Thyroid gland (tissue), 4 donors: Measurements from ENCODE around the gene FXYD3. TPM values are rescaled to one million over a fixed set of nuclear protein-coding genes. Genes with fewer than 3 reads are reported as not detected.
"Not testable (repeated sequence)": the region's sequence is repeated elsewhere in the genome, so short reads cannot be mapped to it uniquely, and the experiment has no call there.

Source experiments
- DNase-seq, 2 donors: peaks; one replicate each; pipeline ENCODE4 v3.0.0-alpha.2; 2019
- H3K27ac ChIP-seq, 3 donors: fragments of 200-600 bp; sonication (generic); 1 replicate in 2 of 3; 2 replicates in 1 of 3; pipeline ENCODE4 v1.5.1; 2016 to 2019; ENCODE audit warnings: mild to moderate bottlenecking in 1 of 3, moderate library complexity in 1 of 3
- H3K27me3 ChIP-seq: fragments of 200-600 bp; sonication (generic); one replicate; pipeline ENCODE4 v1.5.1; 2019
- H3K36me3 ChIP-seq, 2 donors: fragments of 200-600 bp; sonication (generic); one replicate each; pipeline ENCODE4 v1.5.1; 2016 to 2019
- H3K4me1 ChIP-seq, 2 donors: fragments of 200-600 bp; sonication (generic); one replicate each; pipeline ENCODE4 v1.5.1; 2017 to 2019
- H3K4me3 ChIP-seq, 3 donors: fragments of 200-600 bp; sonication (generic); replicated peaks in 1 of 3; 1 replicate in 2 of 3; 2 replicates in 1 of 3; pipeline ENCODE4 v1.5.1; 2016; ENCODE audit warnings: mild to moderate bottlenecking in 1 of 3
- H3K9me3 ChIP-seq: fragments of 200-600 bp; sonication (generic); one replicate; pipeline ENCODE4 v1.5.1; 2017
- CTCF ChIP-seq, 6 experiments: fragments of 200-600 bp in 3 of 6; fragments of 450-650 bp in 3 of 6; sonication (generic) in 3 of 6; IDR thresholded peaks; one replicate each; pipeline ENCODE4 v1.5.1; 2016 to 2019; ENCODE audit warnings: antibody characterized with exemption in 6 of 6, mild to moderate bottlenecking in 2 of 6, inconsistent platforms in 1 of 6, moderate library complexity in 1 of 6
- POLR2A ChIP-seq, 2 donors: fragments of 450-650 bp; IDR thresholded peaks; one replicate each; pipeline ENCODE4 v1.6.1; 2017; ENCODE audit warnings: antibody characterized with exemption in 2 of 2, mild to moderate bottlenecking in 2 of 2, moderate library complexity in 1 of 2
- WGBS, 2 donors: methylation state at CpG; one replicate each; pipeline ENCODE4 v1.1.5; 2017; 5-methylcytosine and 5-hydroxymethylcytosine counted together
- intact Hi-C: fragments of 100-400 bp; cut with DNase I; formaldehyde crosslinking; loops from one replicate; pipeline ENCODE4 v1.15.1; 2023
- total RNA-seq, 4 donors: library from RNA; depleted of rRNA; stranded (reverse); fragments of >200 nt; gene quantifications; one replicate each; pipeline ENCODE4 v1.2.3, GENCODE V29; 2016

FXYD3 gene
- total RNA-seq, 4 donors from 2014 or later = 1.1 TPM; not detected in 3

DNA sequence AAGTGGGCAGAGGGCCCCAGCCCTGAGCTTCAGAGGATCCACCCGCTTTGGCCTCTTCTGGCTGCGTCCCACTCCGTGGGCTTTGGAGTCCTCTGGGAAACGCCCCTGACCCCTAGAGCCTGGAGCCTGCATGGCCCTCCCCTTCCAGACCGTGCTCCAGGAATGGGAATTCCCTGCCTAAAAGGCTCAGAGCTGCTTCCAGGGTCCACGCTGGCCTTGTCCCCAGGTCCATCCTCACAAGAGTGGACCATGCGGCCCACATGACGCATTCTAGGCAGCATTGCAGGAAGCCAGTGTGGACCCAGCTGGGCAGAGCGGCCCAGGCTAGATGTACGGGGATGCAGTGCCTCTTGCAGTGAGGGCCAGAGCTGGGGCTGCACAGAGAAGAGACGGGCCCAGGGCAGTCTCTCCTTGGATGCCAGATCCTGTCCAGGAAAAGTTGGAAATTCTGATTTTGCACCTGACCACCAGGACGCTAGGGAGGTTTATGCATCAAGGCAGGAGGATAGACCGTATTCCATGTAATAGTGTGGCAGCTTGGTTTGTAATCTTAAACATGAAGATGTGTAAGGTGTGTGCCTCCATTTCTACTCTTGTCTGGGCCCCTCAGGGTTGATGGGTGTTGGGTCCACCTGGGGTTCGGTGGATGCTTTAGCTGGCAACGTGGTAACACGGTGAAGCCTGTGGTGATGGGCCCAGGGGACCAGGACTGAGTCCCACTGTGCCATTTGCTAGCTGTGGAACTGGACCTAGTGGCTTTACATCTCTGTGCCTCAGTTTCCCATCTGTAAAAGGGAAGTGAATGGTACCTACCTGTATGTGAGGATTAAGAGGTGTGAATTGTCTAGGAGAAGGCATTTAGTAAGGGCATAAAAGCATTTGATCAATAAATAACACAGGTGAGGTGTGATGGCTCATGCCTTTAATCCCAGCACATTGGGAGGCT lies 14.8 kb upstream of the FXYD3 start:
- Histone ChIP-seq H3K4me3 (no peak overlapping the region), H3K27ac (no peak overlapping the region), H3K9me3 (no peaks in the 10 kb centered on the region), H3K4me1 (no peaks in the 10 kb centered on the region), H3K27me3 (no peaks in the 10 kb centered on the region), H3K36me3 (no peaks in the 10 kb centered on the region)
- no peak for DNase-seq
- intact Hi-C loops = no loop called here
- no peak for TF ChIP-seq CTCF (IDR thresholded peaks at IDR 0.05)
- WGBS, 2 donors = 70 to 74% methylated on average over 14 to 15 of the region's 16 CpGs

- not testable (repeated sequence) for H3K36me3 ChIP-seq
These were observed 13.7 kb upstream of the FXYD3 start for GRCh38 chr19:35101949-35102348.

GRCh38 chr19:35103614-35104013 lies 12.0 kb upstream of the FXYD3 start:
- 70 to 71% methylated on average over 10 of the region's 10 CpGs for WGBS, 2 donors
- intact Hi-C loops, H3K9me3 ChIP-seq: not testable (repeated sequence)

More at GRCh38 chr19:35101949-35102348, 13.7 kb upstream of the FXYD3 start:
- DNase-seq, intact Hi-C loops, H3K9me3 ChIP-seq, H3K27me3 ChIP-seq, H3K4me3 ChIP-seq, H3K4me1 ChIP-seq, H3K27ac ChIP-seq: not testable (repeated sequence)
- 95 to 96% methylated on average over 10 of the region's 10 CpGs for WGBS, 2 donors

GRCh38 chr19:35104361-35104760 lies 11.3 kb upstream of the FXYD3 start:
- TF ChIP-seq CTCF (IDR thresholded peaks at IDR 0.05) = no peak
- TF ChIP-seq POLR2A (IDR thresholded peaks at IDR 0.05) = no peak
- Histone ChIP-seq H3K4me1 (no peaks in the 10 kb centered on the region), H3K27ac (no peak overlapping the region), H3K4me3 (no peak overlapping the region), H3K9me3 (no peaks in the 10 kb centered on the region), H3K36me3 (no peaks in the 10 kb centered on the region), H3K27me3 (no peaks in the 10 kb centered on the region)
- no peak for DNase-seq
- 51 to 72% methylated on average over 6 to 7 of the region's 11 CpGs for WGBS, 2 donors
- intact Hi-C loops = no loop called here

More at GRCh38 chr19:35103614-35104013, 12.0 kb upstream of the FXYD3 start:
- H3K4me1 ChIP-seq, H3K4me3 ChIP-seq, DNase-seq, H3K27ac ChIP-seq, H3K27me3 ChIP-seq, H3K36me3 ChIP-seq: not testable (repeated sequence)

DNA sequence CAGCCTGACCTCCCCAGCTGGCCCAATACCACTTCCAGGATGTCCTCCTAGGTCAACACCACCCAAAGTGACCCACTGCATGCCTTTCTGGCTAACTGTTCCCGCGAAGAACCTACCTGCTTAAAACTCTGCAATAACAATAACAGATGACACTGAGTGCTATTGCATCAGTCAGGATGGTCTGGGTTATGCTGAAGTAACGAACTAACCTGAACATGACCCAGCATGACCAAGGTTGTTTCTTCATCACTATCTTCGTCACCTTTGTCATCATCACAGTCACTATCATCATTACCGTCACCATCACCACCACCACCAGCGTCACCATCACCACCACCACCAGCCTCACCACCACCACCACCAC lies 10.6 kb upstream of the FXYD3 start:
- WGBS, 2 donors = 96 to 97% methylated on average over 6 of the region's 6 CpGs
- Histone ChIP-seq H3K27ac (no peak overlapping the region), H3K27me3 (no peaks in the 10 kb centered on the region), H3K36me3 (no peaks in the 10 kb centered on the region), H3K9me3 (no peaks in the 10 kb centered on the region), H3K4me1 (no peaks in the 10 kb centered on the region), H3K4me3 (no peak overlapping the region)
- TF ChIP-seq POLR2A (IDR thresholded peaks at IDR 0.05) (no peak), CTCF (IDR thresholded peaks at IDR 0.05) (no peak)
- intact Hi-C loops = no loop called here
- DNase-seq = no peak
